HepG2 (cell line): Measurements from ENCODE around the gene LAMB3.

Experiments used
- CHD2 ChIP-seq: IDR thresholded peaks from 2 replicates; pipeline ENCODE4 v1.6.1; 2011; ENCODE audit warnings: low read depth, low read length, improper control_type of control experiment
- NR1H2 ChIP-seq: sonication (generic); formaldehyde crosslinking; IDR thresholded peaks from 2 replicates; pipeline ENCODE4 v1.8.1; 2022; ENCODE audit warnings: low read depth, missing genetic modification reagents, borderline replicate concordance
- POLR2A ChIP-seq, 2 experiments: IDR thresholded peaks; 2 replicates each; pipeline ENCODE4 v1.6.1; 2011; ENCODE audit warnings: low read depth in 2 of 2, low read length in 2 of 2, mild to moderate bottlenecking in 1 of 2, moderate library complexity in 1 of 2; ENCODE audit not compliant: insufficient read depth in 1 of 2
- ZFP36 ChIP-seq: fragments of 150-350 bp; IDR thresholded peaks from 2 replicates; pipeline ENCODE4 v1.6.1; 2018; ENCODE audit warnings: borderline replicate concordance, low read length, low read depth; ENCODE audit not compliant: partially characterized antibody
- ZNF160 ChIP-seq: sonication (generic); formaldehyde crosslinking; IDR thresholded peaks from 2 replicates; pipeline ENCODE4 v1.8.0; 2022; ENCODE audit warnings: mild to moderate bottlenecking, inconsistent platforms, missing genetic modification reagents
- ZNF563 ChIP-seq: sonication (generic); formaldehyde crosslinking; IDR thresholded peaks from 2 replicates; pipeline ENCODE4 v1.8.0; 2022; ENCODE audit warnings: mild to moderate bottlenecking, moderate library complexity, missing genetic modification reagents
- ZNF766 ChIP-seq: sonication (generic); formaldehyde crosslinking; IDR thresholded peaks from 2 replicates; pipeline ENCODE4 v1.5.0; 2020; ENCODE audit warnings: missing genetic modification reagents, borderline replicate concordance
- ZZZ3 ChIP-seq: sonication (generic); formaldehyde crosslinking; IDR thresholded peaks from 2 replicates; pipeline ENCODE4 v1.4.0; 2020; ENCODE audit warnings: missing genetic modification reagents, mild to moderate bottlenecking, borderline replicate concordance
- TF ChIP-seq, protein P1 (sequence below): sonication (generic); formaldehyde crosslinking; IDR thresholded peaks from 2 replicates; pipeline ENCODE4 v1.4.0; 2020; ENCODE audit warnings: missing genetic modification reagents
- TF ChIP-seq, protein P2 (sequence below): sonication (generic); formaldehyde crosslinking; IDR thresholded peaks from 2 replicates; pipeline ENCODE4 v1.4.0; 2020; ENCODE audit warnings: missing genetic modification reagents

DNA sequence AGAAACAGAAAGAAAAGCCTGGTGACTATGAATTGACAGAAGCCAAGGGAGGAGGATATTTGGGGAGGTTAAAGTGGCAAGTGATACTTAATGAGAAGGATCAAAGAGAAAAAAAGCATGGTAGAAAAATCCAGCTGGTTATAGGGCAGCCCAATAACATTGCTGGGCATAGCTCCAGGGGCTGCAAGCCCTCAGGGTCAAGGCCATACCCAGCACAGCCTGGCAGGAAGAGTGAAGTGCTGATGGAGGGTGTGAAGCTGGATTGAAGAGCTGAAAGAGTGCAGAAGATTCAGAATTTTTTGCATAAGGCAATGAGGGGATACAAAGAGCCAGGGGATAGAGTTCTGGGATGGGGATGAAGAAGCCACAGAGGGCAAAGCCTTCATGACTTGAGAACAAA, 44.4 kb upstream of the LAMB3 start:
- TF ChIP-seq ZZZ3: no peak
- TF ChIP-seq POLR2A (IDR thresholded peaks at IDR 0.05; ENCODE audit: insufficient read depth in 1 of 2, low read depth in 2 of 2, low read length in 2 of 2): no peak
- TF ChIP-seq, protein P1, sequence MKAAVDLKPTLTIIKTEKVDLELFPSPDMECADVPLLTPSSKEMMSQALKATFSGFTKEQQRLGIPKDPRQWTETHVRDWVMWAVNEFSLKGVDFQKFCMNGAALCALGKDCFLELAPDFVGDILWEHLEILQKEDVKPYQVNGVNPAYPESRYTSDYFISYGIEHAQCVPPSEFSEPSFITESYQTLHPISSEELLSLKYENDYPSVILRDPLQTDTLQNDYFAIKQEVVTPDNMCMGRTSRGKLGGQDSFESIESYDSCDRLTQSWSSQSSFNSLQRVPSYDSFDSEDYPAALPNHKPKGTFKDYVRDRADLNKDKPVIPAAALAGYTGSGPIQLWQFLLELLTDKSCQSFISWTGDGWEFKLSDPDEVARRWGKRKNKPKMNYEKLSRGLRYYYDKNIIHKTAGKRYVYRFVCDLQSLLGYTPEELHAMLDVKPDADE (CRISPR knock-in tag): no peak
- TF ChIP-seq, protein P2, sequence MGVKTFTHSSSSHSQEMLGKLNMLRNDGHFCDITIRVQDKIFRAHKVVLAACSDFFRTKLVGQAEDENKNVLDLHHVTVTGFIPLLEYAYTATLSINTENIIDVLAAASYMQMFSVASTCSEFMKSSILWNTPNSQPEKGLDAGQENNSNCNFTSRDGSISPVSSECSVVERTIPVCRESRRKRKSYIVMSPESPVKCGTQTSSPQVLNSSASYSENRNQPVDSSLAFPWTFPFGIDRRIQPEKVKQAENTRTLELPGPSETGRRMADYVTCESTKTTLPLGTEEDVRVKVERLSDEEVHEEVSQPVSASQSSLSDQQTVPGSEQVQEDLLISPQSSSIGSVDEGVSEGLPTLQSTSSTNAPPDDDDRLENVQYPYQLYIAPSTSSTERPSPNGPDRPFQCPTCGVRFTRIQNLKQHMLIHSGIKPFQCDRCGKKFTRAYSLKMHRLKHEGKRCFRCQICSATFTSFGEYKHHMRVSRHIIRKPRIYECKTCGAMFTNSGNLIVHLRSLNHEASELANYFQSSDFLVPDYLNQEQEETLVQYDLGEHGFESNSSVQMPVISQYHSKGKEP: no peak
- TF ChIP-seq ZNF160 (CRISPR knock-in tag): no peak
- TF ChIP-seq CHD2: no peak
- TF ChIP-seq ZNF766 (CRISPR knock-in tag): no peak
- no peak for TF ChIP-seq ZNF563 (CRISPR knock-in tag)
- no peak for TF ChIP-seq NR1H2 (CRISPR knock-in tag)
- no peak for TF ChIP-seq ZFP36
